Thoracic aorta (tissue), 2 donors: Measurements from ENCODE around the gene FCAR. TPM values are rescaled to one million over a fixed set of nuclear protein-coding genes. Genes with fewer than 3 reads are reported as not detected.
"Not testable (repeated sequence)": the region's sequence is repeated elsewhere in the genome, so short reads cannot be mapped to it uniquely, and the experiment has no call there.

Source experiments
- ATAC-seq: fragments of 150-250 bp; one replicate; pipeline ENCODE4 v1.8.0; 2017; ENCODE audit warnings: low read depth; ENCODE audit not compliant: insufficient number of reproducible peaks, low FRiP score
- DNase-seq: peaks from one replicate; pipeline ENCODE4 v3.0.0-alpha.2; 2020; ENCODE audit warnings: low spot score
- H3K27ac ChIP-seq, 2 donors: fragments of 200-600 bp; sonication (generic); 1 replicate in 1 of 2; 2 replicates in 1 of 2; pipeline ENCODE4 v1.5.1; 2016; ENCODE audit warnings: mild to moderate bottlenecking in 2 of 2, moderate library complexity in 2 of 2
- H3K27me3 ChIP-seq: fragments of 200-600 bp; sonication (generic); replicated peaks from 2 replicates; pipeline ENCODE4 v1.6.0; 2016; ENCODE audit warnings: mild to moderate bottlenecking; ENCODE audit not compliant: insufficient read depth
- H3K36me3 ChIP-seq: fragments of 200-600 bp; sonication (generic); one replicate; pipeline ENCODE4 v1.5.1; 2016
- H3K4me1 ChIP-seq, 2 donors: fragments of 200-600 bp; sonication (generic); 1 replicate in 1 of 2; 2 replicates in 1 of 2; pipeline versions ENCODE4 v1.5.1 to v1.6.0; 2016; ENCODE audit warnings: low read depth in 2 of 2, mild to moderate bottlenecking in 1 of 2; ENCODE audit not compliant: control insufficient read depth in 1 of 2
- H3K4me3 ChIP-seq: fragments of 200-600 bp; sonication (generic); 2 replicates; pipeline ENCODE4 v1.5.1; 2016; ENCODE audit warnings: mild to moderate bottlenecking
- H3K9me3 ChIP-seq: fragments of 200-600 bp; sonication (generic); 2 replicates; pipeline ENCODE4 v1.5.1; 2016
- CTCF ChIP-seq: fragments of 200-600 bp; sonication (generic); IDR thresholded peaks from one replicate; pipeline ENCODE4 v1.5.1; 2019; ENCODE audit warnings: antibody characterized with exemption
- total RNA-seq, 2 donors: library from RNA; depleted of rRNA; stranded (reverse); fragments of >200 nt; gene quantifications; one replicate each; pipeline versions ENCODE4 v1.1.0 to v1.2.3, GENCODE V29; 2016

The FCAR gene
- total RNA-seq, 2 donors from 2014 or later, result 0.68 to 7.1 TPM

GRCh38 chr19:54916822-54917221 is 42.8 kb downstream of the FCAR start:
- H3K27me3 ChIP-seq, result no peaks in the 10 kb centered on the region
- DNase-seq (no peak), ATAC-seq (no peak)
- H3K27ac ChIP-seq, result no peak overlapping the region
- H3K36me3 ChIP-seq, result no peaks in the 10 kb centered on the region
- no peaks in the 10 kb centered on the region for H3K9me3 ChIP-seq
- H3K4me1 ChIP-seq, result no peaks in the 10 kb centered on the region
- TF ChIP-seq CTCF, result no peak
- H3K4me3 ChIP-seq, result no peak overlapping the region

GRCh38 chr19:54918499-54918898 is 44.5 kb downstream of the FCAR start:
- Histone ChIP-seq H3K9me3 (no peaks in the 10 kb centered on the region), H3K4me3 (no peak overlapping the region), H3K27ac (no peak overlapping the region), H3K27me3 (no peaks in the 10 kb centered on the region), H3K36me3 (no peaks in the 10 kb centered on the region), H3K4me1 (no peaks in the 10 kb centered on the region)
- no peak for ATAC-seq
- no peak for TF ChIP-seq CTCF
- no peak for DNase-seq

- not testable (repeated sequence) for DNase-seq, H3K4me1 ChIP-seq, H3K27ac ChIP-seq, H3K36me3 ChIP-seq, H3K4me3 ChIP-seq, H3K9me3 ChIP-seq, H3K27me3 ChIP-seq, ATAC-seq
Observed at GRCh38 chr19:54919646-54920563, 45.9 kb downstream of the FCAR start.

- Histone ChIP-seq H3K4me1 (no peaks in the 10 kb centered on the region), H3K36me3 (no peaks in the 10 kb centered on the region), H3K4me3 (no peak overlapping the region), H3K9me3 (no peaks in the 10 kb centered on the region), H3K27ac (no peak overlapping the region), H3K27me3 (no peaks in the 10 kb centered on the region)
- DNase-seq (no peak), ATAC-seq (no peak)
- no peak for TF ChIP-seq CTCF
Observed at GRCh38 chr19:54921082-54921481, 47.0 kb downstream of the FCAR start.

- Histone ChIP-seq H3K36me3 (no peaks in the 10 kb centered on the region), H3K9me3 (peaks cover 4% of the 10 kb centered on the region), H3K4me3 (no peak overlapping the region), H3K27me3 (no peaks in the 10 kb centered on the region), H3K4me1 (no peaks in the 10 kb centered on the region), H3K27ac (no peak overlapping the region)
- no peak for ATAC-seq
- no peak for TF ChIP-seq CTCF
- no peak for DNase-seq
Observed at GRCh38 chr19:54923276-54923675, 49.2 kb downstream of the FCAR start.
